Measurements from ENCODE around the gene MINDY2. TPM values are rescaled to one million over a fixed set of nuclear protein-coding genes. Genes with fewer than 3 reads are reported as not detected.
"Not testable (repeated sequence)": the region's sequence is repeated elsewhere in the genome, so short reads cannot be mapped to it uniquely, and the experiment has no call there.

MINDY2 gene
- total RNA-seq, 1 donor from 2014 or later = 29.3 TPM

DNA sequence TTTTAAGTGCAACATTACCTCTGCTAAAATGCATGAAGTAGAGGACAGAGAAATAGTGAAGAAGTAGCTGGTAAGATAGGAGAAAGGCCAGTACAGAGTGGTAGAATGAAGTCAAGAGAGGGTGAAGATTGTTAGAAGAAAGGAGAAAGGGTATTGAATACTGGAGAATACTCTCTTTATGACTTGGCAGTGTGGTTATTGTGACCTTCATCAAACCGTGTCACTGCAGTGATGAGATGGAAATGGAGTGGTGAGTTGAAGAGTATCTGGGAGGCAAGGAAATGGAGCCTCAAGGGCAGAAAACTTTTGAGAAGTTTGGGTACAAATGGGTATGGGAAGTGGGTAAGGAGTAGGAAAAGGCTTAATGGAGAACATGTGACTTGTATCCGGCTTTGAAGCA is 24.7 kb downstream of the MINDY2 start:
- Mint-ChIP-seq H3K9me3 (no peaks in the 10 kb centered on the region), H3K27ac (peak overlapping the region; percentile 15), H3K36me3 (peaks cover 18% of the 10 kb centered on the region), H3K4me3 (no peak overlapping the region), H3K27me3 (ENCODE audit: low read depth) (no peaks in the 10 kb centered on the region), H3K4me1 (peaks cover 18% of the 10 kb centered on the region)
- no peak for DNase-seq (ENCODE audit: low spot score in 2 of 2, unreplicated experiment in 2 of 2)
- TF ChIP-seq, protein P1, sequence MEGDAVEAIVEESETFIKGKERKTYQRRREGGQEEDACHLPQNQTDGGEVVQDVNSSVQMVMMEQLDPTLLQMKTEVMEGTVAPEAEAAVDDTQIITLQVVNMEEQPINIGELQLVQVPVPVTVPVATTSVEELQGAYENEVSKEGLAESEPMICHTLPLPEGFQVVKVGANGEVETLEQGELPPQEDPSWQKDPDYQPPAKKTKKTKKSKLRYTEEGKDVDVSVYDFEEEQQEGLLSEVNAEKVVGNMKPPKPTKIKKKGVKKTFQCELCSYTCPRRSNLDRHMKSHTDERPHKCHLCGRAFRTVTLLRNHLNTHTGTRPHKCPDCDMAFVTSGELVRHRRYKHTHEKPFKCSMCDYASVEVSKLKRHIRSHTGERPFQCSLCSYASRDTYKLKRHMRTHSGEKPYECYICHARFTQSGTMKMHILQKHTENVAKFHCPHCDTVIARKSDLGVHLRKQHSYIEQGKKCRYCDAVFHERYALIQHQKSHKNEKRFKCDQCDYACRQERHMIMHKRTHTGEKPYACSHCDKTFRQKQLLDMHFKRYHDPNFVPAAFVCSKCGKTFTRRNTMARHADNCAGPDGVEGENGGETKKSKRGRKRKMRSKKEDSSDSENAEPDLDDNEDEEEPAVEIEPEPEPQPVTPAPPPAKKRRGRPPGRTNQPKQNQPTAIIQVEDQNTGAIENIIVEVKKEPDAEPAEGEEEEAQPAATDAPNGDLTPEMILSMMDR (IDR thresholded peaks at IDR 0.05; ENCODE audit: unreplicated experiment) = no peak

DNA sequence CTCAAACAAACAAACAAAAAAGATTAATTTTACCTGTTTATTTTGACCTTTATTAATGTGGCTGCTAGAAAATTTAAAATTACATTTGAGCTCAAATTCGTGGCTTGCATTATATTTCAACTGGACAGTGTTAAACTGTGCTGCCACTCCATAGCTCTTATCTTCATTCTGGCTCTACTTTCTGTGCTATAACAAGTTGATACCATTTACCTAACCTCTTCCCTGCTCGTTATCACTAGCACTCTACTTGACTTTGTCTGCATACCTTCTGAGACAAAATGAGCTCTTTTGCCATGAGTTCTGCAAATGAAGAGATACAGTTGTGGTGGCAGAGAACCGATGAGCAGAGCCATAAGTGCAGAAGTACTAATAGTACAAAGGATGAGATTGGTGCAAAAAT is 26.4 kb downstream of the MINDY2 start:
- Mint-ChIP-seq H3K9me3 (no peaks in the 10 kb centered on the region), H3K4me1 (peaks cover 14% of the 10 kb centered on the region), H3K27ac (no peak overlapping the region), H3K36me3 (peaks cover 15% of the 10 kb centered on the region), H3K27me3 (ENCODE audit: low read depth) (no peaks in the 10 kb centered on the region), H3K4me3 (no peak overlapping the region)
- TF ChIP-seq, protein P1 (IDR thresholded peaks at IDR 0.05; ENCODE audit: unreplicated experiment) = no peak
- DNase-seq (ENCODE audit: low spot score in 2 of 2, unreplicated experiment in 2 of 2) = no peak

DNA sequence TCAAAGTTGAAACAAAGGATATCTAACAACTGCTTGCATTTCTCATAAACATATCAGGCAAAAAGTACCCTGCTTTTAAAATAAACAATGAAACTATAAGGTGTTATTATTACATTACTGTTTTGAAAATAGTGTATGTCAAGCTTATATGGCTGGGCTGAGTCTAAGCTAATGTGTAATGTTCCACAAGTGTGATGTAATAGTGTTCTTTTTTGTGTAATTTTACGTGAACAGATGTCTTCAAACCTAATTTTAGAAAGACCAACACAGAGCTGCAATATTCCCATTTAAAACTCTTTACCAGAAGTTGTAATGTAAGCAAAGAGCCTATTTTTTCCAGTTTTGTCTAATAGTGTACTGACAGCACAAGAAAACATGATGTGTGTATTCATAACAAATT is 34.0 kb downstream of the MINDY2 start:
- no peaks in the 10 kb centered on the region for H3K4me1 Mint-ChIP-seq
- H3K27ac Mint-ChIP-seq = no peak overlapping the region
- peaks cover 15% of the 10 kb centered on the region for H3K36me3 Mint-ChIP-seq
- DNase-seq (ENCODE audit: low spot score in 2 of 2, unreplicated experiment in 2 of 2) = no peak
- H3K27me3 Mint-ChIP-seq (ENCODE audit: low read depth) = no peaks in the 10 kb centered on the region
- no peak overlapping the region for H3K4me3 Mint-ChIP-seq
- TF ChIP-seq, protein P1 (IDR thresholded peaks at IDR 0.05; ENCODE audit: unreplicated experiment) = no peak
- no peaks in the 10 kb centered on the region for H3K9me3 Mint-ChIP-seq

DNA sequence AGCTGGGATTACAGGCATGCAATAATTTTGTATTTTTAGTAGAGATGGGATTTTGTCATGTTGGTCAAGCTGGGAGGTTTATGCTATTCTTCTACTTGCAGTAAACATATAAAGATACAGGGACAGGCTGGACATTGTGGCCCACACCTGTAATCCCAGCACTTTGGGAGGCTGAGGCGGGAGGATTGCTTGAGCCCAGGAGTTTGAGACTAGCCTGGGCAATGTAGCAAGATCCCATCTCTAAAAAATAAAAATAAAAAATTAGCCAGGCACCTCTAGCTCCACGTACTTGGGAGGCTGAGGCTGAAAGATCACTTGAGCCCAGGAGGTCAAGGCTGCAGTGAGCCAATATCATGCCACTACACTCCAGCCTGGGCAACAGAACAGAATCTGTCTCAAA is 52.2 kb downstream of the MINDY2 start:
- not testable (repeated sequence) for H3K27me3 Mint-ChIP-seq (ENCODE audit: low read depth); DNase-seq (ENCODE audit: low spot score in 2 of 2, unreplicated experiment in 2 of 2); H3K4me3 Mint-ChIP-seq; H3K27ac Mint-ChIP-seq; H3K4me1 Mint-ChIP-seq; H3K9me3 Mint-ChIP-seq
- peaks cover 19% of the 10 kb centered on the region for H3K36me3 Mint-ChIP-seq

DNA sequence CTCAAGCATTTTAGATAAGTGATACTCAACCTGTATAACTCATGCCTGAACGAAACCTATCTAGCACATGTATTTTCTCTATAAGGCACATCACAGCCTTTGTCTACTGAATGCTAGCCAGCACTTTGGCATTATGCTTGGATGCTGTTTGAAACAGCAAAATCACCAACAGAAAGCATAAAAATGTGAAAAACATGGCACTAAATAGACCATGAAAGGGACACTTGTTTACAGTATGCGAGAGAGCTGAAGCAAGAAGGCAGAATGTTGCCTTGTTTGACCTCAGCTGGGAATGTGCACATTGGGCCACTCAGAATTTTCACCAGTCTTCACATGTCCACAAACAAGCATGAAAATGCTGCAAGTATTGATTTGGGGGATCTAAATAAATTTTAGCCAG is 59.5 kb downstream of the MINDY2 start:
- no peak for DNase-seq (ENCODE audit: low spot score in 2 of 2, unreplicated experiment in 2 of 2)
- Mint-ChIP-seq H3K27me3 (ENCODE audit: low read depth) (no peaks in the 10 kb centered on the region), H3K4me3 (no peak overlapping the region), H3K4me1 (peaks cover 15% of the 10 kb centered on the region), H3K36me3 (peaks cover 19% of the 10 kb centered on the region), H3K9me3 (no peaks in the 10 kb centered on the region), H3K27ac (no peak overlapping the region)
- TF ChIP-seq, protein P1 (IDR thresholded peaks at IDR 0.05; ENCODE audit: unreplicated experiment) = no peak

DNA sequence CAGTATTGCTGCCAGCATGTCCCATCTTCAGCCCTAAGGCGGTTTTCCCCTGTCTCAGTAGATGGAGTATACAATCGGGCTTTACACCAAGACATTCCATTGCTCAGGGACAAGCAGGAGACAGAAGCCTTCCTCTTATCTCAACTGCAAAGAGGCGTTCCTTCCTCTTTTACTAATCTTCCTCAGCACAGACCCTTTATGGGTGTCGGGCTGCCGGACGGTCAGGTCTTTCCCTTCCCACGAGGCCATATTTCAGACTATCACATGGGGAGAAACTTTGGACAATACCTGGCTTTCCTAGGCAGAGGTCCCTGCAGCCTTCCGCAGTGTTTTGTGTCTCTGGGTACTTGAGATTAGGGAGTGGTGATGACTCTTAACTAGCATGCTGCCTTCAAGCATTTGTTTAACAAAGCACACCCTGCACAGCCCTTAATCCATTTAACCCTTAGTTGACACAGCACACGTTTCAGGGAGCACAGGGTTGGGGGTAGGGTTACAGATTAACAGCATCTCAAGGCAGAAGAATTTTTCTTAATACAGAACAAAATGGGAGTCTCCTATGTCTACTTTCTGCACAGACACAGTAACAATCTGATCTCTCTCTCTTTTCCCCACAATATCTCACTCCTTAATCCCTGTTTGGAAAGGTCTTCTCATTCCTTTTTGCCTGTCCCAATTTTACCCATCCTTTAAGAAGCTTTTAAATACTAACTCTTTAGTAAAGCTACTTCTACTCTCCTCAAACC is 62.8 kb downstream of the MINDY2 start:
- H3K9me3 Mint-ChIP-seq; H3K27me3 Mint-ChIP-seq (ENCODE audit: low read depth); DNase-seq (ENCODE audit: low spot score in 2 of 2, unreplicated experiment in 2 of 2): not testable (repeated sequence)
- Mint-ChIP-seq H3K4me1 (peaks cover 15% of the 10 kb centered on the region), H3K36me3 (peaks cover 12% of the 10 kb centered on the region), H3K4me3 (peak overlapping the region; percentile 14), H3K27ac (peak overlapping the region; percentile 57)
